Skeletal muscle tissue (tissue), 4 donors: ENCODE data around the gene NIPA2. TPM values are rescaled to one million over a fixed set of nuclear protein-coding genes. Genes with fewer than 3 reads are reported as not detected.
A peak's percentile ranks its signal among the peaks of the same experiment; 100 is the strongest.

ENCODE experiments used
- H3K27ac ChIP-seq: one replicate; pipeline ENCODE4 v1.7.0; 2013; ENCODE audit warnings: mild to moderate bottlenecking, low read depth, low read length, inconsistent platforms
- H3K27me3 ChIP-seq, 3 donors: one replicate each; pipeline ENCODE4 v1.7.0; 2013; ENCODE audit warnings: low read length in 3 of 3; ENCODE audit not compliant: control insufficient read depth in 3 of 3, insufficient read depth in 3 of 3
- H3K36me3 ChIP-seq, 3 donors: one replicate each; pipeline ENCODE4 v1.7.0; 2013; ENCODE audit warnings: low read length in 3 of 3; ENCODE audit not compliant: control insufficient read depth in 3 of 3, insufficient read depth in 3 of 3
- H3K4me1 ChIP-seq, 3 donors: one replicate each; pipeline ENCODE4 v1.7.0; 2013; ENCODE audit warnings: low read length in 3 of 3, mild to moderate bottlenecking in 3 of 3; ENCODE audit not compliant: control insufficient read depth in 3 of 3, insufficient read depth in 3 of 3
- H3K4me3 ChIP-seq, 3 donors: one replicate each; pipeline ENCODE4 v1.7.0; 2013; ENCODE audit warnings: low read length in 3 of 3
- H3K9ac ChIP-seq, 3 donors: one replicate each; pipeline ENCODE4 v1.7.0; 2013; ENCODE audit warnings: low read length in 3 of 3, mild to moderate bottlenecking in 3 of 3, moderate library complexity in 2 of 3, low read depth in 1 of 3
- H3K9me3 ChIP-seq, 3 donors: one replicate each; pipeline ENCODE4 v1.7.0; 2013; ENCODE audit warnings: low read length in 3 of 3; ENCODE audit not compliant: control insufficient read depth in 3 of 3
- total RNA-seq: library from RNA; depleted of rRNA; stranded (reverse); fragments of >200 nt; gene quantifications from one replicate; pipeline ENCODE4 v1.2.3, GENCODE V29; 2014
- donor health status: Osteomylitis.

NIPA2 gene
- total RNA-seq, 1 donor from 2014 or later: 32.4 TPM

- no peak overlapping the region for H3K27ac ChIP-seq
- no peaks in the 10 kb centered on the region for H3K4me1 ChIP-seq
- no peak overlapping the region for H3K4me3 ChIP-seq
- peaks cover 2 to 14% (median 6%) of the 10 kb centered on the region in 3 donors for H3K36me3 ChIP-seq
- H3K9ac ChIP-seq: no peak overlapping the region
- H3K27me3 ChIP-seq: no peaks in the 10 kb centered on the region
- H3K9me3 ChIP-seq: no peaks in the 10 kb centered on the region
Observed at GRCh38 chr15:22831473-22831872, 7.0 kb upstream of the NIPA2 start.

GRCh38 chr15:22839046-22839695 is 705 bp downstream of the NIPA2 start:
- peak overlapping the region; percentile 90 to 97 (median 93) for H3K4me3 ChIP-seq
- peak overlapping the region; percentile 96 to 98 (median 98) for H3K9ac ChIP-seq
- no peaks in the 10 kb centered on the region for H3K9me3 ChIP-seq
- H3K27me3 ChIP-seq: no peaks in the 10 kb centered on the region
- H3K4me1 ChIP-seq: peaks cover 7 to 13% (median 10%) of the 10 kb centered on the region in 3 donors
- H3K27ac ChIP-seq: peak overlapping the region; percentile 98
- H3K36me3 ChIP-seq: peaks cover 0 to 4% (median 3%) of the 10 kb centered on the region in 3 donors

- no peak overlapping the region for H3K4me3 ChIP-seq
- no peaks in the 10 kb centered on the region for H3K27me3 ChIP-seq
- H3K36me3 ChIP-seq: peaks cover 0 to 15% (median 6%) of the 10 kb centered on the region in 3 donors
- no peaks in the 10 kb centered on the region for H3K9me3 ChIP-seq
- H3K27ac ChIP-seq: no peak overlapping the region
- H3K9ac ChIP-seq: peak overlapping the region in 1 of 3 donors; percentile 58
- H3K4me1 ChIP-seq: peaks cover 17 to 24% (median 20%) of the 10 kb centered on the region in 3 donors
Observed at GRCh38 chr15:22844421-22845288, 6.2 kb downstream of the NIPA2 start.

- no peaks in the 10 kb centered on the region for H3K9me3 ChIP-seq
- H3K4me3 ChIP-seq: no peak overlapping the region
- H3K9ac ChIP-seq: peak overlapping the region in 1 of 3 donors; percentile 58
- H3K27me3 ChIP-seq: no peaks in the 10 kb centered on the region
- H3K27ac ChIP-seq: no peak overlapping the region
- peaks cover 16 to 20% (median 17%) of the 10 kb centered on the region in 3 donors for H3K4me1 ChIP-seq
- peaks cover 0 to 20% (median 7%) of the 10 kb centered on the region in 3 donors for H3K36me3 ChIP-seq
Observed at GRCh38 chr15:22845289-22845900, 6.9 kb downstream of the NIPA2 start.

GRCh38 chr15:22846073-22846472 is 7.6 kb downstream of the NIPA2 start:
- Histone ChIP-seq H3K4me1 (peaks cover 9 to 15% (median 14%) of the 10 kb centered on the region in 3 donors), H3K4me3 (no peak overlapping the region), H3K9me3 (no peaks in the 10 kb centered on the region), H3K27ac (no peak overlapping the region), H3K9ac (no peak overlapping the region), H3K27me3 (no peaks in the 10 kb centered on the region), H3K36me3 (peaks cover 0 to 21% (median 13%) of the 10 kb centered on the region in 3 donors)

GRCh38 chr15:22850055-22850454 is 11.6 kb downstream of the NIPA2 start:
- Histone ChIP-seq H3K9ac (no peak overlapping the region), H3K9me3 (no peaks in the 10 kb centered on the region), H3K36me3 (peaks cover 7 to 36% (median 26%) of the 10 kb centered on the region in 3 donors), H3K4me3 (no peak overlapping the region), H3K27ac (no peak overlapping the region), H3K4me1 (peaks cover 2 to 7% (median 6%) of the 10 kb centered on the region in 3 donors), H3K27me3 (no peaks in the 10 kb centered on the region)

- H3K27ac ChIP-seq: no peak overlapping the region
- H3K36me3 ChIP-seq: peaks cover 14 to 44% (median 32%) of the 10 kb centered on the region in 3 donors
- H3K27me3 ChIP-seq: no peaks in the 10 kb centered on the region
- H3K4me1 ChIP-seq: no peaks in the 10 kb centered on the region
- no peak overlapping the region for H3K4me3 ChIP-seq
- no peaks in the 10 kb centered on the region for H3K9me3 ChIP-seq
- no peak overlapping the region for H3K9ac ChIP-seq
Observed at GRCh38 chr15:22851513-22851912, 13.0 kb downstream of the NIPA2 start.

GRCh38 chr15:22855791-22856190 is 17.3 kb downstream of the NIPA2 start:
- Histone ChIP-seq H3K27me3 (no peaks in the 10 kb centered on the region), H3K4me3 (no peak overlapping the region), H3K4me1 (no peaks in the 10 kb centered on the region), H3K36me3 (peaks cover 19 to 47% (median 30%) of the 10 kb centered on the region in 3 donors), H3K9ac (no peak overlapping the region), H3K9me3 (no peaks in the 10 kb centered on the region), H3K27ac (no peak overlapping the region)

- Histone ChIP-seq H3K9ac (no peak overlapping the region), H3K27ac (no peak overlapping the region), H3K27me3 (no peaks in the 10 kb centered on the region), H3K4me1 (no peaks in the 10 kb centered on the region), H3K36me3 (peaks cover 21 to 45% (median 25%) of the 10 kb centered on the region in 3 donors), H3K9me3 (no peaks in the 10 kb centered on the region), H3K4me3 (no peak overlapping the region)
Observed at GRCh38 chr15:22856659-22857058, 18.2 kb downstream of the NIPA2 start.
